ENCODE data around the gene RSPH6A. TPM values are rescaled to one million over a fixed set of nuclear protein-coding genes. Genes with fewer than 3 reads are reported as not detected.

The RSPH6A gene
- polyA plus RNA-seq, 1 of the 3 experiments (the other 2 are of a cell fraction) = 0.02 TPM

DNA sequence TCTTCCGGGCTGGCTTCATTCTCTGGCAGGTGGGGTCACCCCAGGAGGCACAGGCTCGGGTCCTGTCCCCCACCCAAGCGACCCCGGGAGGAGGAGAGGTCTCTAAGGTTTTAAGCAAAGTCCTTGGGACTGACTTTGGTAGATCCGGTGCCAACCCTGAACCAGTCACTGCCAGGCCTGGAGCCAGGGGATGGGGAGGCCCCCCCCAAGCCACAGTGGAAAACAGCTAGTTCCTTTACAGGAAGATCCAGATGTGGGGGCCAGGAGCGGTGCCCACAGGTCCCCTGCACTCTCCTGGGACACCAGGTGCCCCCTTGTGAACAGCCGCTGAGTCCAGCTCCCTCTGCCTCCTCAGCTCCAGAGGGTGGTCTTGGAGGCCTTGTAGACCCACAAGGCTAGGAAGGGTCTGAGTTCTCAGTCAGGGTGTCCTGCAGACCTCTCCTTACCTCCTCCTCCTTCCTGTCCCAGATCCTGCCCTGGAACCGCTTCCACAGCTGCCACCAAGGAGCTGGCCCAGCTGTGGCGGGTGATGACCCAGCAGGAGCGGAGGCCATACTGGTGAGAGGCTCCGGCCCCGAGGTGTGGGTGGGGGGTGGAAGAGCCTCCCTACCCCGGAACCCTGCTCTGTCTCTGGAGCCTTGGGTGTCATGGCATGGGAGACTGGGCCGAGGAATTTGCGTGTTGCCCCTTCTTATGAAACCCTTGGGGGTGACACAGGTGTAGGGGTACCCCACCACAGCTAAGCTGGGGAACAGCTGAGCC, 52.1 kb downstream of the RSPH6A start (continued):
- no peak for TF ChIP-seq GATA2 (CRISPR knock-in tag; IDR thresholded peaks at IDR 0.05)
- no peak for TF ChIP-seq CHD2 (IDR thresholded peaks at IDR 0.05; ENCODE audit: low read length, partially characterized antibody)
- no peak for TF ChIP-seq EP300 (IDR thresholded peaks at IDR 0.05; ENCODE audit: borderline replicate concordance in 1 of 2, low read depth in 1 of 2, low read length in 1 of 2)
- no peak for TF ChIP-seq FOXJ3 (CRISPR knock-in tag; IDR thresholded peaks at IDR 0.05)
- TF ChIP-seq, protein P1, sequence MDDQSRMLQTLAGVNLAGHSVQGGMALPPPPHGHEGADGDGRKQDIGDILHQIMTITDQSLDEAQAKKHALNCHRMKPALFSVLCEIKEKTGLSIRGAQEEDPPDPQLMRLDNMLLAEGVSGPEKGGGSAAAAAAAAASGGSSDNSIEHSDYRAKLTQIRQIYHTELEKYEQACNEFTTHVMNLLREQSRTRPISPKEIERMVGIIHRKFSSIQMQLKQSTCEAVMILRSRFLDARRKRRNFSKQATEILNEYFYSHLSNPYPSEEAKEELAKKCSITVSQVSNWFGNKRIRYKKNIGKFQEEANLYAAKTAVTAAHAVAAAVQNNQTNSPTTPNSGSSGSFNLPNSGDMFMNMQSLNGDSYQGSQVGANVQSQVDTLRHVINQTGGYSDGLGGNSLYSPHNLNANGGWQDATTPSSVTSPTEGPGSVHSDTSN (IDR thresholded peaks at IDR 0.05) = no peak
- TF ChIP-seq FOSL2 (IDR thresholded peaks at IDR 0.05; ENCODE audit: borderline replicate concordance, low read depth) = no peak
- no peak for TF ChIP-seq RAD21 (IDR thresholded peaks at IDR 0.05; ENCODE audit: low read length)
- no peak for TF ChIP-seq RCOR1 (IDR thresholded peaks at IDR 0.05; ENCODE audit: low read length)
- TF ChIP-seq ELF1 (IDR thresholded peaks at IDR 0.05) = no peak
- TF ChIP-seq POLR2AphosphoS5 (IDR thresholded peaks at IDR 0.05; ENCODE audit: low read depth, low read length) = no peak
- TF ChIP-seq SIN3A (IDR thresholded peaks at IDR 0.05; ENCODE audit: borderline replicate concordance, low read depth, low read length) = no peak
- TF ChIP-seq, protein P2, sequence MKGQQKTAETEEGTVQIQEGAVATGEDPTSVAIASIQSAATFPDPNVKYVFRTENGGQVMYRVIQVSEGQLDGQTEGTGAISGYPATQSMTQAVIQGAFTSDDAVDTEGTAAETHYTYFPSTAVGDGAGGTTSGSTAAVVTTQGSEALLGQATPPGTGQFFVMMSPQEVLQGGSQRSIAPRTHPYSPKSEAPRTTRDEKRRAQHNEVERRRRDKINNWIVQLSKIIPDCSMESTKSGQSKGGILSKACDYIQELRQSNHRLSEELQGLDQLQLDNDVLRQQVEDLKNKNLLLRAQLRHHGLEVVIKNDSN (IDR thresholded peaks at IDR 0.05; ENCODE audit: borderline replicate concordance, low read depth) = no peak
- TF ChIP-seq, protein P3, sequence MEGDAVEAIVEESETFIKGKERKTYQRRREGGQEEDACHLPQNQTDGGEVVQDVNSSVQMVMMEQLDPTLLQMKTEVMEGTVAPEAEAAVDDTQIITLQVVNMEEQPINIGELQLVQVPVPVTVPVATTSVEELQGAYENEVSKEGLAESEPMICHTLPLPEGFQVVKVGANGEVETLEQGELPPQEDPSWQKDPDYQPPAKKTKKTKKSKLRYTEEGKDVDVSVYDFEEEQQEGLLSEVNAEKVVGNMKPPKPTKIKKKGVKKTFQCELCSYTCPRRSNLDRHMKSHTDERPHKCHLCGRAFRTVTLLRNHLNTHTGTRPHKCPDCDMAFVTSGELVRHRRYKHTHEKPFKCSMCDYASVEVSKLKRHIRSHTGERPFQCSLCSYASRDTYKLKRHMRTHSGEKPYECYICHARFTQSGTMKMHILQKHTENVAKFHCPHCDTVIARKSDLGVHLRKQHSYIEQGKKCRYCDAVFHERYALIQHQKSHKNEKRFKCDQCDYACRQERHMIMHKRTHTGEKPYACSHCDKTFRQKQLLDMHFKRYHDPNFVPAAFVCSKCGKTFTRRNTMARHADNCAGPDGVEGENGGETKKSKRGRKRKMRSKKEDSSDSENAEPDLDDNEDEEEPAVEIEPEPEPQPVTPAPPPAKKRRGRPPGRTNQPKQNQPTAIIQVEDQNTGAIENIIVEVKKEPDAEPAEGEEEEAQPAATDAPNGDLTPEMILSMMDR (IDR thresholded peaks at IDR 0.05) = no peak

DNA sequence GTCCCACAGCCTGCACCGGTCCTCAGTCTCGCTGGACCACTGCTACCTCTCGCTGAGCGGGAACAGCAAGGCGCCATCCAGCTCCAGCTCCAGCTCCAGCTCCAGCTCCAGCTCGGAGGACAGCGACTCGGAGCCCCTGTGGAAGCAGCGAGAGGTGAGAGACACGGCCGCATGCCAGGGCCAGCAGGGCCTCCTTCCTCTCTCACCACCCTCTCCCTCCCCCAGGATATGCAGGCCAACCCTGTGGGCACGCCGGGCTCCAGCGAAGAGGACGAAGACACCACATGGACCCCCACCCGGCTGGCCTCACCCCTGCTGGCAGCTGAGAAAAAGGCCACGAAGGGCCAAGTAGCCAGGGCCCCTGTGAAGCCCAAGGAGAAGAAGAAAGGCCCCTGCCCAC, 53.4 kb downstream of the RSPH6A start:
- Histone ChIP-seq H2AFZ (ENCODE audit: low read depth) (no peak overlapping the region), H3K4me2 (no peak overlapping the region), H4K20me1 (ENCODE audit: insufficient read depth) (no peaks in the 10 kb centered on the region), H3K4me3 (ENCODE audit: low read depth in 2 of 2, low read length in 1 of 2) (no peak overlapping the region), H3K4me1 (ENCODE audit: control insufficient read depth in 1 of 2, insufficient read depth in 2 of 2, low read depth in 1 of 2, low read length in 1 of 2) (peaks cover 0 to 4% of the 10 kb centered on the region in 2 experiments; a peak in 1 of 4 replicates), H3K79me2 (ENCODE audit: insufficient read depth) (no peaks in the 10 kb centered on the region), H3K9me3 (no peaks in the 10 kb centered on the region), H3K27ac (ENCODE audit: low read depth in 2 of 2, low read length in 1 of 2) (no peak overlapping the region), H3F3A (replicated peaks; ENCODE audit: insufficient read depth) (no peaks in the 10 kb centered on the region), H3K27me3 (ENCODE audit: insufficient read depth) (no peaks in the 10 kb centered on the region), H3K9me2 (no peaks in the 10 kb centered on the region), H3K9ac (no peak overlapping the region), H3K36me3 (replicated peaks in 1 of 2; ENCODE audit: control insufficient read depth in 1 of 2, insufficient read depth in 2 of 2, low read length in 1 of 2) (no peaks in the 10 kb centered on the region)
- CTCF ChIA-PET = no interaction called here
- WGBS (ENCODE audit: low lambda C conversion rate) = 87% methylated on average over 11 of the region's 17 CpGs
- DNase-seq = peak; percentile 17
- POLR2A ChIA-PET = no interaction called here
- TF ChIP-seq FOSL2 (IDR thresholded peaks at IDR 0.05; ENCODE audit: borderline replicate concordance, low read depth) (no peak), TAF1 (IDR thresholded peaks at IDR 0.05; ENCODE audit: borderline replicate concordance, low read depth, low read length) (no peak), JUND (IDR thresholded peaks at IDR 0.05) (no peak), MEF2A (IDR thresholded peaks at IDR 0.05; ENCODE audit: borderline replicate concordance, low read depth) (no peak), SMC3 (IDR thresholded peaks at IDR 0.05; ENCODE audit: low read depth, low read length) (no peak), NFIC (IDR thresholded peaks at IDR 0.05; ENCODE audit: borderline replicate concordance) (no peak), GABPA (IDR thresholded peaks at IDR 0.05; ENCODE audit: low read depth) (no peak), FOXM1 (IDR thresholded peaks at IDR 0.05; ENCODE audit: low read depth) (no peak), RCOR1 (IDR thresholded peaks at IDR 0.05; ENCODE audit: low read length) (no peak), GATA2 (CRISPR knock-in tag; IDR thresholded peaks at IDR 0.05) (no peak)
- TF ChIP-seq, protein P4, sequence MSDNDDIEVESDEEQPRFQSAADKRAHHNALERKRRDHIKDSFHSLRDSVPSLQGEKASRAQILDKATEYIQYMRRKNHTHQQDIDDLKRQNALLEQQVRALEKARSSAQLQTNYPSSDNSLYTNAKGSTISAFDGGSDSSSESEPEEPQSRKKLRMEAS (IDR thresholded peaks at IDR 0.05; ENCODE audit: low read depth) = no peak
- TF ChIP-seq, protein P5, sequence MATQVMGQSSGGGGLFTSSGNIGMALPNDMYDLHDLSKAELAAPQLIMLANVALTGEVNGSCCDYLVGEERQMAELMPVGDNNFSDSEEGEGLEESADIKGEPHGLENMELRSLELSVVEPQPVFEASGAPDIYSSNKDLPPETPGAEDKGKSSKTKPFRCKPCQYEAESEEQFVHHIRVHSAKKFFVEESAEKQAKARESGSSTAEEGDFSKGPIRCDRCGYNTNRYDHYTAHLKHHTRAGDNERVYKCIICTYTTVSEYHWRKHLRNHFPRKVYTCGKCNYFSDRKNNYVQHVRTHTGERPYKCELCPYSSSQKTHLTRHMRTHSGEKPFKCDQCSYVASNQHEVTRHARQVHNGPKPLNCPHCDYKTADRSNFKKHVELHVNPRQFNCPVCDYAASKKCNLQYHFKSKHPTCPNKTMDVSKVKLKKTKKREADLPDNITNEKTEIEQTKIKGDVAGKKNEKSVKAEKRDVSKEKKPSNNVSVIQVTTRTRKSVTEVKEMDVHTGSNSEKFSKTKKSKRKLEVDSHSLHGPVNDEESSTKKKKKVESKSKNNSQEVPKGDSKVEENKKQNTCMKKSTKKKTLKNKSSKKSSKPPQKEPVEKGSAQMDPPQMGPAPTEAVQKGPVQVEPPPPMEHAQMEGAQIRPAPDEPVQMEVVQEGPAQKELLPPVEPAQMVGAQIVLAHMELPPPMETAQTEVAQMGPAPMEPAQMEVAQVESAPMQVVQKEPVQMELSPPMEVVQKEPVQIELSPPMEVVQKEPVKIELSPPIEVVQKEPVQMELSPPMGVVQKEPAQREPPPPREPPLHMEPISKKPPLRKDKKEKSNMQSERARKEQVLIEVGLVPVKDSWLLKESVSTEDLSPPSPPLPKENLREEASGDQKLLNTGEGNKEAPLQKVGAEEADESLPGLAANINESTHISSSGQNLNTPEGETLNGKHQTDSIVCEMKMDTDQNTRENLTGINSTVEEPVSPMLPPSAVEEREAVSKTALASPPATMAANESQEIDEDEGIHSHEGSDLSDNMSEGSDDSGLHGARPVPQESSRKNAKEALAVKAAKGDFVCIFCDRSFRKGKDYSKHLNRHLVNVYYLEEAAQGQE (IDR thresholded peaks at IDR 0.05; ENCODE audit: low read depth, low read length) = no peak
- TF ChIP-seq, protein P6, sequence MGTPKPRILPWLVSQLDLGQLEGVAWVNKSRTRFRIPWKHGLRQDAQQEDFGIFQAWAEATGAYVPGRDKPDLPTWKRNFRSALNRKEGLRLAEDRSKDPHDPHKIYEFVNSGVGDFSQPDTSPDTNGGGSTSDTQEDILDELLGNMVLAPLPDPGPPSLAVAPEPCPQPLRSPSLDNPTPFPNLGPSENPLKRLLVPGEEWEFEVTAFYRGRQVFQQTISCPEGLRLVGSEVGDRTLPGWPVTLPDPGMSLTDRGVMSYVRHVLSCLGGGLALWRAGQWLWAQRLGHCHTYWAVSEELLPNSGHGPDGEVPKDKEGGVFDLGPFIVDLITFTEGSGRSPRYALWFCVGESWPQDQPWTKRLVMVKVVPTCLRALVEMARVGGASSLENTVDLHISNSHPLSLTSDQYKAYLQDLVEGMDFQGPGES (IDR thresholded peaks at IDR 0.05; ENCODE audit: low read depth, low read length) = no peak
